Brain microvascular endothelial cell (primary cell): ENCODE measurements around the gene ARHGAP32.

Source experiments
- DNase-seq: peaks from one replicate; pipeline ENCODE4 v3.0.0-alpha.2; 2020
- H3K27ac ChIP-seq: fragments of 250-450 bp; sonication (Bioruptor Pico); 2 replicates; pipeline ENCODE4 v1.5.1; 2020; ENCODE audit warnings: mild to moderate bottlenecking, moderate library complexity
- H3K27me3 ChIP-seq: fragments of 250-450 bp; sonication (Bioruptor Pico); replicated peaks from 2 replicates; pipeline ENCODE4 v1.5.1; 2020; ENCODE audit warnings: mild to moderate bottlenecking
- H3K36me3 ChIP-seq: fragments of 250-450 bp; sonication (Bioruptor Pico); replicated peaks from 2 replicates; pipeline ENCODE4 v1.5.1; 2020; ENCODE audit warnings: mild to moderate bottlenecking
- H3K4me3 ChIP-seq: 2 replicates; pipeline ENCODE4 v1.5.1; 2011; ENCODE audit warnings: low read depth, mild to moderate bottlenecking, control low read depth, low read length, moderate library complexity
- in situ Hi-C: cut with HindIII; loops from 2 replicates; pipeline ENCODE4 v1.10.0; 2017; ENCODE audit warnings: low sequenced_read_pairs, low pct_ligation_motif_present
- TF ChIP-seq, protein P1 (sequence below): IDR thresholded peaks from 2 replicates; pipeline ENCODE4 v1.5.1; 2011; ENCODE audit warnings: low read depth, mild to moderate bottlenecking, moderate library complexity, low read length, control low read depth, inconsistent platforms; ENCODE audit errors: missing control alignments

Gene ARHGAP32

DNA sequence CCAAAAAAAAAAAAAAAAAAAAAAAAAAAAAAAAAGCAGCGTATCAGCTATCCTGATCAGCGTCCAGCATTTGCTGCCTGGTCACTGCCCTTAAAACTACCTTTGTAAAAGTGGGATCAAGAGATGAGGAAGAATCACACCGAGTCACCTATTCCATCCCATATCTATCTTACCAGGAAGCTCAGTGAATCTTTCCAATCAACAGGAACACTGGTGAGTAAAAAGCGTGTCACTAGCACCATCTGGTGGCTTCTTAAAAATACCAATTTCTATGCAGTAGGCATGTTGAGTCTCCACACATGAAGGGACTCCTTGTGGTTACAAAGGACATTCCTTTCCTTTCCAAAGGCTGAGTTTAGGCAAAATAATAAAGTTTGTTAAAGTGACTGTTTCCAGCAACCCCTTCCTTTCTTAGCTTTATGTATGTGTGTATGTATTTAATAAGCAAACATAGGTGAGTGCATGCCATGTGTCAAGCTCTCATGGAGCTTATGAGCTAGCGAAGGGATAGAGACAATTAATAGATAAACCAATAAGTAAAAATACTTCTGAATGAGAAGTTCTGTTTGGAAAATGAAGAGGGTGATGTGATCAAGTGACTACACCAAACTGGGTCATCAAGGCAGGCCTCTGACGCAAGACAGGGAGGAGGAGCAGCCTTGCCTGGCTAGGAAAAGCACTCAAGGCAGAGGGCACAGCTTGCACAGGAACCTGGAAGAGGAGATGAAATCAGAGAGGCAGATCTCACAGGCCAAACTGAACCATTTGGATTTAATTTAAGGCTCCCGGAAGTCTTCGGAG, 235.5 kb downstream of the ARHGAP32 start:
- H3K36me3 ChIP-seq = no peaks in the 10 kb centered on the region
- H3K27ac ChIP-seq = no peak overlapping the region
- peak; percentile 75 for DNase-seq
- H3K27me3 ChIP-seq = no peaks in the 10 kb centered on the region
- in situ Hi-C loops = no loop called here
- no peak overlapping the region for H3K4me3 ChIP-seq
- TF ChIP-seq, protein P1, sequence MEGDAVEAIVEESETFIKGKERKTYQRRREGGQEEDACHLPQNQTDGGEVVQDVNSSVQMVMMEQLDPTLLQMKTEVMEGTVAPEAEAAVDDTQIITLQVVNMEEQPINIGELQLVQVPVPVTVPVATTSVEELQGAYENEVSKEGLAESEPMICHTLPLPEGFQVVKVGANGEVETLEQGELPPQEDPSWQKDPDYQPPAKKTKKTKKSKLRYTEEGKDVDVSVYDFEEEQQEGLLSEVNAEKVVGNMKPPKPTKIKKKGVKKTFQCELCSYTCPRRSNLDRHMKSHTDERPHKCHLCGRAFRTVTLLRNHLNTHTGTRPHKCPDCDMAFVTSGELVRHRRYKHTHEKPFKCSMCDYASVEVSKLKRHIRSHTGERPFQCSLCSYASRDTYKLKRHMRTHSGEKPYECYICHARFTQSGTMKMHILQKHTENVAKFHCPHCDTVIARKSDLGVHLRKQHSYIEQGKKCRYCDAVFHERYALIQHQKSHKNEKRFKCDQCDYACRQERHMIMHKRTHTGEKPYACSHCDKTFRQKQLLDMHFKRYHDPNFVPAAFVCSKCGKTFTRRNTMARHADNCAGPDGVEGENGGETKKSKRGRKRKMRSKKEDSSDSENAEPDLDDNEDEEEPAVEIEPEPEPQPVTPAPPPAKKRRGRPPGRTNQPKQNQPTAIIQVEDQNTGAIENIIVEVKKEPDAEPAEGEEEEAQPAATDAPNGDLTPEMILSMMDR = peak; percentile 59

DNA sequence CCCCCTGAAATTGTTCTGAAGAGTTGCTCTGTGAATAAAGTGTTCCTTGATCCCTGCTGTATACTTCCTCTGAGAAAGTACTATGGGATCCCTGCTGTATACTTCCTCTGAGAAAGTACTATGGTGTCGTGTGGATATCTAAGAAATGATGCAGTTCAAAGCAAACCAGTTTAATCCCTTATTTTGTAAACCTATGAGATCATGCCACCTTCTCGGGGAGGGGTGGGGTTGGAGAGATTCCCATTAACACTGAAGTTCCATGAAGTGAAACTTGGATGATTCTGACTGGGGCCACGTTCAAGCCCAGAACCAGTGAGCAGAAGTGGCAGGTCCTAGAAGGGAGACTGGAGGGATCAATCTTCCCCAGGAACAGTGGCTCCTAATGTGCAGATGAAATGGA, 236.5 kb downstream of the ARHGAP32 start:
- in situ Hi-C loops = no loop called here
- no peak overlapping the region for H3K27ac ChIP-seq
- H3K36me3 ChIP-seq = no peaks in the 10 kb centered on the region
- H3K4me3 ChIP-seq = no peak overlapping the region
- H3K27me3 ChIP-seq = no peaks in the 10 kb centered on the region
- TF ChIP-seq, protein P1 = no peak
- DNase-seq = no peak

DNA sequence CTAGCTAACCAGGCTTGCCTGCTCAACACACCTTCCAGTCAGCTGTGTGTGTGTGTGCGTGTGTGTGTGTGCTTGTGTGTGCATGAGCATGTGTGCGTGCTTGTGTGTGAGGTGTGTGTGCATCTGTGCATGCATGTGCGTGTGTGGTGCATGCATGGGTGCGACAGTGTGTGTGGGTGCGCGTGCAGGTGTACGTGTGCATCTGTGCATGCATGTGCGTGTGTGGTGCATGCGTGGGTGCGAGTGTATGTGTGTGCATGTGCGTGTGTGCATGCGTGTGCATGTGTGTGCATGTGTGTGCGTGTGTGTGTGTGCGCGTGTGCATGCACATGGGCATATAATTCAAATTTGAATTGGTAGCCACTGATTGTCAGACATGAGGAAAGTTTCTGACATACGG, 239.0 kb downstream of the ARHGAP32 start:
- H3K27me3 ChIP-seq = no peaks in the 10 kb centered on the region
- no peaks in the 10 kb centered on the region for H3K36me3 ChIP-seq
- in situ Hi-C loops = no loop called here
- no peak for DNase-seq
- H3K27ac ChIP-seq = no peak overlapping the region
- TF ChIP-seq, protein P1 = no peak
- H3K4me3 ChIP-seq = no peak overlapping the region

DNA sequence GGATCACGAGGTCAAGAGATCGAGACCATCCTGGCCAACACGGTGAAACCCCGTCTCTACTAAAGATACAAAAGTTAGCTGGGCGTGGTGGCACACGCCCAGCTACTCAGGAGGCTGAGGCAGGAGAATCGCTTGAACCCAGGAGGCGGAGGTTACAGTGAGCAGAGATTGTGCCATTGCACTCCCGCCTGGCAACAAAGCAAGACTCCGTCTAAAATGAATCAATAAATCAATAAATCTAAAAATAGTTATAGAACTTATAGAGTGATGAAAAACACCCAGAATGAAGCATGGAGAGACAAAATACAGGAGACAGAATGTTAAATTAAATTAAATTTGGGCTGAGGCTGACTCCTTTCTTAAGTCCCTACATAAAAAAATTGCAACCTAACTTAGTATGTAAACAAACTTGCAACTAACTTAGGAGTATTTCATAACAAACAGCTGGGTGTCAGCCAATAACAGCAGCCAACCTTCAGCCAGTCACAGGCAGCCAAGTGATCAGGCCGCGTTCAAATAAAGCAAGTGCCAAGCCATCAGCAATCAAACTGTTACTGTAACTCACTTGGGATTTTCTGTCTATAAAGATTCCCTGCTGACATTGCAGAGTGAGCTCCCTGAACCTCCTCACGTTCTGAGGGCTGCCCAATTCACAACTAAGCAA, 242.2 kb downstream of the ARHGAP32 start:
- TF ChIP-seq, protein P1 = no peak
- H3K4me3 ChIP-seq = no peak overlapping the region
- no peak overlapping the region for H3K27ac ChIP-seq
- no peaks in the 10 kb centered on the region for H3K36me3 ChIP-seq
- H3K27me3 ChIP-seq = no peaks in the 10 kb centered on the region
- in situ Hi-C loops = no loop called here
- DNase-seq = no peak

DNA sequence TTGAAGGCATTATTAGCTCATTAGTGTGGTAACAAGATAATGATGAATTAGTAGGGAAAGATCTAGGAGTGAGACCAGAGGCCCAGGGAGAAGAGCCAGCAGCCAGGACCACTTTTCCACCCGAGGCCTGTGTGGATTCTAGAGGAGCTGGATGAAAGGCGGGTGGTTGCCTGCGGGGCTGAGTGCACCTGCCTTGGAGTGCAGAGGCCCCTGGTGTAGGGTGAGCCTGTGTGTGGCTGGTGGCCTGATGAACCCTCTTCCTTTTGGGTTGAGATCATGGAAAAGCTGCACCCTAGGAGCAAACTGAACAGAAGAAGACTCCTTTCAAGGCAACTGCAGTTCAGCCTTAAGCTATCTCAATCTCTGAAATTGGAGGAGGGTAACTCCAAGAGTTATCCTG, 243.5 kb downstream of the ARHGAP32 start:
- no peaks in the 10 kb centered on the region for H3K27me3 ChIP-seq
- in situ Hi-C loops = no loop called here
- H3K36me3 ChIP-seq = no peaks in the 10 kb centered on the region
- TF ChIP-seq, protein P1 = peak; percentile 42
- H3K4me3 ChIP-seq = no peak overlapping the region
- DNase-seq = no peak
- H3K27ac ChIP-seq = no peak overlapping the region

DNA sequence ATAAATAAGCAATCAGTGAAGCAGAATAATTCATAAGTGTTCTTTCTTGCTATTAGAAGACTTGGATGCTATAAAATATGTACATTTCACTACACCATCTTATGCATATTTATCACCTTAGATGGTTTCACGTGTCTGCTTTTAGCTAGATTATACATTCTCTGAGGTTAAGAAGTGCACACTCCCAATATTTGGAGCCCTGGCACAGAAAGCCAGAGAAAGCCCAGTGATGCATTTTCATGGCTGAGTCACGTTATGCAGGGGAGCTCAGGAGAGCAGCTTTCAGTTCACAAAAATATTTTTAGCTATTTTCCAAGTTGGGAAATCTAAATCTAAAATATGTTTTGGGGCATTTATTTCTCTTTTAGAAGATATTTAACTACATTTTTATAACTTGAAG, 244.4 kb downstream of the ARHGAP32 start:
- in situ Hi-C loops = no loop called here
- no peak for DNase-seq
- Histone ChIP-seq H3K36me3 (no peaks in the 10 kb centered on the region), H3K27me3 (no peaks in the 10 kb centered on the region), H3K4me3 (no peak overlapping the region), H3K27ac (no peak overlapping the region)
- TF ChIP-seq, protein P1 = no peak
